ENCODE data around the gene HYKK. TPM values are rescaled to one million over a fixed set of nuclear protein-coding genes. Genes with fewer than 3 reads are reported as not detected.

HYKK gene, protein sequence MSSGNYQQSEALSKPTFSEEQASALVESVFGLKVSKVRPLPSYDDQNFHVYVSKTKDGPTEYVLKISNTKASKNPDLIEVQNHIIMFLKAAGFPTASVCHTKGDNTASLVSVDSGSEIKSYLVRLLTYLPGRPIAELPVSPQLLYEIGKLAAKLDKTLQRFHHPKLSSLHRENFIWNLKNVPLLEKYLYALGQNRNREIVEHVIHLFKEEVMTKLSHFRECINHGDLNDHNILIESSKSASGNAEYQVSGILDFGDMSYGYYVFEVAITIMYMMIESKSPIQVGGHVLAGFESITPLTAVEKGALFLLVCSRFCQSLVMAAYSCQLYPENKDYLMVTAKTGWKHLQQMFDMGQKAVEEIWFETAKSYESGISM
- 4.1 and 4.3 TPM in 2 replicates for total RNA-seq
- long read RNA-seq, partial matches to known transcripts: 0 of 2 reads
- long read RNA-seq, other reads (novel, unspliced or antisense): 0 of 2 reads

DNA sequence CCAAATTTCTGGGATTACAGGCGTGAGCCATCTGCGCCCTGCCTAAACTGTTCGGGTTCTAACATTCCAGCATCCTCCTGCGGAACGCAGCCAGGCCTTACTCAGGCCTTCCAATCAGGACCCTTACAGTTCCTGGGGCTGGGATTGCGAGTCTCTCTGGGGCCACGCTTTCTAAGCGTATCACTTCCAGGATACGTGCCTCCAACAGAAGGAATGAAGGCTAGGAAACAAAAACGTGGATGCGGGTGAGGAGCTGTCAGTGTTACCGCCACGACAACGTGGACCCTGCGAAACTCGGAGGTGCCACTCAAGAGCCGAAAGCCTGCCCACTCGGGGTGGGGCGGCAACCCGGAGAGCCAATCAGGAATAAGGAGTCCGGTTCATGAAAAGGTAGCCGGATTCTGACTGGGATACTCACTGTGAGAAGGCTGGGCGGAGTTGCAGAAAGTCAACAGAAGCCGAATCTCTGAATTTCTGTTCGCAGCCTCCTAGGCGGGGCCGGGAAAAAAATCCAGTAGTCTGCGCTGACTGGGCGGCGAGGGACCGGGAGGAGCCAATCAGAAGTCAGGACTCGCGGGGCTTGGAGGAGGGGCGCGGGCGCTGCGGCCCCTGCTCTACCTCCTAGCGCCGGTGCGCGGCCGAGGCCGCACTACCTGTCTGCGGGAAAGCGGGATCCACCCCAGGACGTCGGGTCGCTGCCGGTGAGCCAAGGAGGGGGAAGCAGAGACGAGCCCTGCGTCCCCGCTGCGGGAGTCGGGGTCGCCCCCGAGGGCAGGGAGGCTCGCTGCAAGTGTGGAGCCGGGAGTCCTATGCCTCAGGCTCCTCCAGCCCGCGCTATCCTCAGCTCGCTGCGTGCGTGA lies at the start of gene HYKK:
TSS of gene HYKK (plus strand) at position 607 of the 860 bp plus-strand sequence. CDS start 5,512 bp downstream, outside the sequence.
- Mint-ChIP-seq H3K4me1 (ENCODE audit: low read depth) (peaks cover 4% of the 10 kb centered on the region), H3K27ac (peak within 1 kb of the TSS; percentile 92), H3K27me3 (peaks cover 8% of the 10 kb centered on the region), H3K4me3 (ENCODE audit: low read depth) (peak within 1 kb of the TSS; percentile 86), H3K36me3 (ENCODE audit: insufficient read depth) (peaks cover under 1% of the 10 kb centered on the region), H3K9me3 (ENCODE audit: low read depth) (no peaks in the 10 kb centered on the region)
- DNase-seq (ENCODE audit: low spot score, unreplicated experiment): peak; percentile 91
- TF ChIP-seq, protein P1, sequence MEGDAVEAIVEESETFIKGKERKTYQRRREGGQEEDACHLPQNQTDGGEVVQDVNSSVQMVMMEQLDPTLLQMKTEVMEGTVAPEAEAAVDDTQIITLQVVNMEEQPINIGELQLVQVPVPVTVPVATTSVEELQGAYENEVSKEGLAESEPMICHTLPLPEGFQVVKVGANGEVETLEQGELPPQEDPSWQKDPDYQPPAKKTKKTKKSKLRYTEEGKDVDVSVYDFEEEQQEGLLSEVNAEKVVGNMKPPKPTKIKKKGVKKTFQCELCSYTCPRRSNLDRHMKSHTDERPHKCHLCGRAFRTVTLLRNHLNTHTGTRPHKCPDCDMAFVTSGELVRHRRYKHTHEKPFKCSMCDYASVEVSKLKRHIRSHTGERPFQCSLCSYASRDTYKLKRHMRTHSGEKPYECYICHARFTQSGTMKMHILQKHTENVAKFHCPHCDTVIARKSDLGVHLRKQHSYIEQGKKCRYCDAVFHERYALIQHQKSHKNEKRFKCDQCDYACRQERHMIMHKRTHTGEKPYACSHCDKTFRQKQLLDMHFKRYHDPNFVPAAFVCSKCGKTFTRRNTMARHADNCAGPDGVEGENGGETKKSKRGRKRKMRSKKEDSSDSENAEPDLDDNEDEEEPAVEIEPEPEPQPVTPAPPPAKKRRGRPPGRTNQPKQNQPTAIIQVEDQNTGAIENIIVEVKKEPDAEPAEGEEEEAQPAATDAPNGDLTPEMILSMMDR (IDR thresholded peaks at IDR 0.05; ENCODE audit: unreplicated experiment): peak; percentile 29

DNA sequence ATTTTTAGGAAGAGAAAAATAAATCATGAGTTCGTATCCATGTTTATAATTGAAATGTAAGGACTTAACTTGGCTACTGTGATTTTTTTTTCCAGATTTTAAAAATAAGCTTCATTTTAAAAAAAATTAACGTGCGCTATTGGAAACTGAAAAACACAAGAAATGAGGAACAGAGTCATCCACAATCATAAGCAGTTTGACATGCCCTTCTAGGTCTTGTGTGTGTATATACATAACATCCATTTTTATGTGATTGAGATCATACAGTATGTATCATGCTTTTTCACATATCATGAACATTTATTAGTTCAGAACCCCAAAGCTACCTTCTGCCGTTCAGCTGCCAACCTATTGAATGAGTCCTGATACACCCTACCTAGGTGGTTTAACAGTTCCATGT lies 46.6 kb upstream of the HYKK start:
- peak overlapping the region; percentile 20 for H3K27ac Mint-ChIP-seq

DNA sequence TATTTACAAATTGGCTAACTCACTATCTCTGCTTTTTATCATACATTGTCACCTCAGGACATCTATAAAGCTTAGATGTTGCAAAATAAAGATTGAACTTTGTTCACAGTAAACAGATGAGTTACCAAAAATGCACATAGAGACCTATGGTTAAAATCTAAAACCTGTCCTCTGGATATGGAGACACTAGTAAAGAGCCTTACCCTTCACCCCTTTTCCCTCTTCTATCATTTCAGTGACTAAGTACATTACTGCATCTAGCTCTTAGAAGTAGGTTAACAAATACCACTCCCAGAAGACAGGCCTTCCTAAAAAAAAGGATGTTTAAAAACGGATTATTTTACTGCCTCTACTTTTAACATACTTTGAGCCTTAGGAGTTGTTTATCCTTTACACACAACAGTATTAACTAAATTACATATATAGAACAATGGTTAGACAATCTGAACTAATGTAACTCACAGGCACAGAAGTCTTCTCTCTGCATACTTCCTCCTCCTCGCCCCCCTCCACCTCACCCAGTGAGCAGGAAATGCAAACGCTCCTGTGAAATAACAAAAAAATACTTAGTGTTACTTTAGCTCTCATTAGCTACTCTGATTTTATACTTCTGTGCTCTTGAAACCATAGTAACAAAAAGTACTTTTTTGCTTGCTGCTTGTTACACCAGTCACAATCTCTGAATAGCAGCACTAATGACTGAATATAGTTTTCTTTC lies 46.0 kb upstream of the HYKK start:
- Mint-ChIP-seq H3K4me3 (ENCODE audit: low read depth) (no peak overlapping the region), H3K9me3 (ENCODE audit: low read depth) (no peaks in the 10 kb centered on the region), H3K27me3 (no peaks in the 10 kb centered on the region), H3K27ac (peak overlapping the region; percentile 20), H3K36me3 (ENCODE audit: insufficient read depth) (peaks cover 15% of the 10 kb centered on the region), H3K4me1 (ENCODE audit: low read depth) (peaks cover 17% of the 10 kb centered on the region)
- no peak for DNase-seq (ENCODE audit: low spot score, unreplicated experiment)
- TF ChIP-seq, protein P1 (IDR thresholded peaks at IDR 0.05; ENCODE audit: unreplicated experiment): no peak

More for the DNA sequence above, 46.6 kb upstream of the HYKK start:
- Mint-ChIP-seq H3K4me3 (ENCODE audit: low read depth) (no peak overlapping the region), H3K36me3 (ENCODE audit: insufficient read depth) (peaks cover 15% of the 10 kb centered on the region), H3K27me3 (no peaks in the 10 kb centered on the region), H3K4me1 (ENCODE audit: low read depth) (peaks cover 20% of the 10 kb centered on the region), H3K9me3 (ENCODE audit: low read depth) (no peaks in the 10 kb centered on the region)
- TF ChIP-seq, protein P1 (IDR thresholded peaks at IDR 0.05; ENCODE audit: unreplicated experiment): no peak
- DNase-seq (ENCODE audit: low spot score, unreplicated experiment): no peak

DNA sequence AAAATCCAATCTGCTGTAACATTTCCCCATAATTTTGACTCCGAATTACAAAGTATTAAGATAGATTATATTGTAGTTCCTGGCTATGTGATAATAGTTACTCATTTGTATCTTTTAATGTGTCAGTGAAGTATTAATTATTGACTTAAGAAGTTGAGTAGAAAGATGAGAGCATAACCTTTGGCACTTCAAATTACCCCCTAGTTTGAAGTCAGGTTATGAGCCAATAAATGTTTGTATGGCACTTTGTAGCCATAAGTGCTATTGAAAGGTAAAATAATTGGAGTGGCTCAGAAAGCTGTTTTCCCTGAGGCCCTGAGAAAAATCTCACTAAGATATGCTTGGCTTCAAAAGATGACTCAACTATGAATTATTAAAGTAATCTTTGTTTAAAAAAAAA lies 38.3 kb upstream of the HYKK start:
- Mint-ChIP-seq H3K4me1 (ENCODE audit: low read depth) (no peaks in the 10 kb centered on the region), H3K36me3 (ENCODE audit: insufficient read depth) (peaks cover 22% of the 10 kb centered on the region), H3K4me3 (ENCODE audit: low read depth) (no peak overlapping the region), H3K9me3 (ENCODE audit: low read depth) (no peaks in the 10 kb centered on the region), H3K27ac (no peak overlapping the region), H3K27me3 (no peaks in the 10 kb centered on the region)
- no peak for DNase-seq (ENCODE audit: low spot score, unreplicated experiment)
- TF ChIP-seq, protein P1 (IDR thresholded peaks at IDR 0.05; ENCODE audit: unreplicated experiment): no peak

DNA sequence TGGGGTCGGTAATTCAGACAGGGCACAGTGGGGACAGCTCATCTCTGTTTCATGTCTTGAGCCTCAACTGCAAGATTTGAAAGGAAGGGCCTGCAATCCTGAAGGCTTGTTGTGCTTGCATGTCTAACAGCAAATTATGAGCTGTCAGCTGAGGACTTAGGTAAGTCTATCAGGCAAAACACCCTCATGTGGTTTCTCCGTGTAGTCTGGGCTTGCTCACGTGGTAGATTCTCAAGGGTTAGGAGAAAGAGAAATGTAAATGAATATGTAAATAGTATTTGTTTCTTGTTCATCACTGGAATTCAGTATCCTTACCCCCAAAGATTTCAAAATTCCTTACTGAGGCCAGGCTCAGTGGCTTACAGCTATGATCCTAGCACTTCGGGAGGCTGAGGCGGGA lies 30.1 kb upstream of the HYKK start:
- H3K36me3 Mint-ChIP-seq (ENCODE audit: insufficient read depth): peaks cover 12% of the 10 kb centered on the region
- no peaks in the 10 kb centered on the region for H3K27me3 Mint-ChIP-seq
- no peak overlapping the region for H3K27ac Mint-ChIP-seq
- H3K4me1 Mint-ChIP-seq (ENCODE audit: low read depth): no peaks in the 10 kb centered on the region
- no peak overlapping the region for H3K4me3 Mint-ChIP-seq (ENCODE audit: low read depth)
- TF ChIP-seq, protein P1 (IDR thresholded peaks at IDR 0.05; ENCODE audit: unreplicated experiment): no peak
- no peaks in the 10 kb centered on the region for H3K9me3 Mint-ChIP-seq (ENCODE audit: low read depth)
- no peak for DNase-seq (ENCODE audit: low spot score, unreplicated experiment)
